Measurements from ENCODE around the gene MAP4K3.
"Not testable (repeated sequence)": the region's sequence is repeated elsewhere in the genome, so short reads cannot be mapped to it uniquely, and the experiment has no call there.

The MAP4K3 gene

GRCh38 chr2:39401319-39401718, 35.8 kb downstream of the MAP4K3 start:
- no peak overlapping the region for H3K4me3 ChIP-seq (ENCODE audit: low read length)
- peaks cover 28% of the 10 kb centered on the region for H3K4me1 ChIP-seq (ENCODE audit: insufficient read depth, low read length)
- no peak overlapping the region for H3K27ac ChIP-seq (ENCODE audit: low read length)
- H3K27me3 ChIP-seq (ENCODE audit: insufficient read depth, low read length): no peaks in the 10 kb centered on the region
- H3K36me3 ChIP-seq (ENCODE audit: insufficient read depth, low read depth, low read length): no peaks in the 10 kb centered on the region
- H3K9me3 ChIP-seq (ENCODE audit: insufficient read depth, low read depth, low read length): no peaks in the 10 kb centered on the region
- no peak overlapping the region for H3K9ac ChIP-seq (ENCODE audit: low read depth, low read length)

- Histone ChIP-seq H3K36me3 (ENCODE audit: insufficient read depth, low read depth, low read length) (no peaks in the 10 kb centered on the region), H3K4me1 (ENCODE audit: insufficient read depth, low read length) (peaks cover 26% of the 10 kb centered on the region), H3K27me3 (ENCODE audit: insufficient read depth, low read length) (no peaks in the 10 kb centered on the region), H3K4me3 (ENCODE audit: low read length) (no peak overlapping the region), H3K9me3 (ENCODE audit: insufficient read depth, low read depth, low read length) (no peaks in the 10 kb centered on the region), H3K27ac (ENCODE audit: low read length) (no peak overlapping the region), H3K9ac (ENCODE audit: low read depth, low read length) (no peak overlapping the region)
Observed at GRCh38 chr2:39399570-39399969, 37.5 kb downstream of the MAP4K3 start.

- H3K36me3 ChIP-seq (ENCODE audit: insufficient read depth, low read depth, low read length): no peaks in the 10 kb centered on the region
- no peak overlapping the region for H3K27ac ChIP-seq (ENCODE audit: low read length)
- peaks cover 17% of the 10 kb centered on the region for H3K4me1 ChIP-seq (ENCODE audit: insufficient read depth, low read length)
- no peak overlapping the region; the same call in 1 of the 2 replicates for H3K9ac ChIP-seq (ENCODE audit: low read depth, low read length)
- H3K9me3 ChIP-seq (ENCODE audit: insufficient read depth, low read depth, low read length): no peaks in the 10 kb centered on the region
- H3K4me3 ChIP-seq (ENCODE audit: low read length): no peak overlapping the region
- no peaks in the 10 kb centered on the region for H3K27me3 ChIP-seq (ENCODE audit: insufficient read depth, low read length)
Observed at GRCh38 chr2:39395313-39395712, 41.8 kb downstream of the MAP4K3 start.

- Histone ChIP-seq H3K4me1 (ENCODE audit: insufficient read depth, low read length) (peaks cover 19% of the 10 kb centered on the region), H3K9me3 (ENCODE audit: insufficient read depth, low read depth, low read length) (no peaks in the 10 kb centered on the region), H3K27ac (ENCODE audit: low read length) (no peak overlapping the region), H3K9ac (ENCODE audit: low read depth, low read length) (no peak overlapping the region), H3K27me3 (ENCODE audit: insufficient read depth, low read length) (no peaks in the 10 kb centered on the region), H3K36me3 (ENCODE audit: insufficient read depth, low read depth, low read length) (no peaks in the 10 kb centered on the region), H3K4me3 (ENCODE audit: low read length) (no peak overlapping the region)
Observed at GRCh38 chr2:39394516-39394961, 42.5 kb downstream of the MAP4K3 start.

GRCh38 chr2:39392672-39393071, 44.4 kb downstream of the MAP4K3 start:
- H3K4me3 ChIP-seq (ENCODE audit: low read length): no peak overlapping the region
- H3K4me1 ChIP-seq (ENCODE audit: insufficient read depth, low read length): peaks cover 17% of the 10 kb centered on the region
- no peaks in the 10 kb centered on the region for H3K27me3 ChIP-seq (ENCODE audit: insufficient read depth, low read length)
- no peaks in the 10 kb centered on the region for H3K36me3 ChIP-seq (ENCODE audit: insufficient read depth, low read depth, low read length)
- no peaks in the 10 kb centered on the region for H3K9me3 ChIP-seq (ENCODE audit: insufficient read depth, low read depth, low read length)
- H3K27ac ChIP-seq (ENCODE audit: low read length): no peak overlapping the region
- no peak overlapping the region for H3K9ac ChIP-seq (ENCODE audit: low read depth, low read length)

GRCh38 chr2:39390216-39390615, 46.9 kb downstream of the MAP4K3 start:
- Histone ChIP-seq H3K9me3 (ENCODE audit: insufficient read depth, low read depth, low read length) (no peaks in the 10 kb centered on the region), H3K27me3 (ENCODE audit: insufficient read depth, low read length) (no peaks in the 10 kb centered on the region), H3K36me3 (ENCODE audit: insufficient read depth, low read depth, low read length) (no peaks in the 10 kb centered on the region), H3K9ac (ENCODE audit: low read depth, low read length) (no peak overlapping the region), H3K27ac (ENCODE audit: low read length) (no peak overlapping the region), H3K4me1 (ENCODE audit: insufficient read depth, low read length) (peaks cover 15% of the 10 kb centered on the region), H3K4me3 (ENCODE audit: low read length) (no peak overlapping the region)

- Histone ChIP-seq H3K9ac (ENCODE audit: low read depth, low read length) (no peak overlapping the region), H3K27ac (ENCODE audit: low read length) (no peak overlapping the region), H3K4me1 (ENCODE audit: insufficient read depth, low read length) (peaks cover 14% of the 10 kb centered on the region; the same call in 1 of the 2 replicates), H3K9me3 (ENCODE audit: insufficient read depth, low read depth, low read length) (no peaks in the 10 kb centered on the region), H3K27me3 (ENCODE audit: insufficient read depth, low read length) (no peaks in the 10 kb centered on the region), H3K4me3 (ENCODE audit: low read length) (no peak overlapping the region), H3K36me3 (ENCODE audit: insufficient read depth, low read depth, low read length) (no peaks in the 10 kb centered on the region)
Observed at GRCh38 chr2:39386064-39386463, 51.0 kb downstream of the MAP4K3 start.

- no peaks in the 10 kb centered on the region for H3K27me3 ChIP-seq (ENCODE audit: insufficient read depth, low read length)
- H3K27ac ChIP-seq (ENCODE audit: low read length): no peak overlapping the region
- H3K9ac ChIP-seq (ENCODE audit: low read depth, low read length): no peak overlapping the region
- H3K4me1 ChIP-seq (ENCODE audit: insufficient read depth, low read length): peaks cover 21% of the 10 kb centered on the region
- H3K4me3 ChIP-seq (ENCODE audit: low read length): no peak overlapping the region
- no peaks in the 10 kb centered on the region for H3K9me3 ChIP-seq (ENCODE audit: insufficient read depth, low read depth, low read length)
- H3K36me3 ChIP-seq (ENCODE audit: insufficient read depth, low read depth, low read length): no peaks in the 10 kb centered on the region
Observed at GRCh38 chr2:39385172-39385571, 51.9 kb downstream of the MAP4K3 start.

GRCh38 chr2:39384071-39384470, 53.0 kb downstream of the MAP4K3 start:
- peaks cover 16% of the 10 kb centered on the region for H3K4me1 ChIP-seq (ENCODE audit: insufficient read depth, low read length)
- H3K9ac ChIP-seq (ENCODE audit: low read depth, low read length); H3K27ac ChIP-seq (ENCODE audit: low read length); H3K36me3 ChIP-seq (ENCODE audit: insufficient read depth, low read depth, low read length); H3K9me3 ChIP-seq (ENCODE audit: insufficient read depth, low read depth, low read length); H3K27me3 ChIP-seq (ENCODE audit: insufficient read depth, low read length); H3K4me3 ChIP-seq (ENCODE audit: low read length): not testable (repeated sequence)

- no peak overlapping the region for H3K4me3 ChIP-seq (ENCODE audit: low read length)
- H3K27ac ChIP-seq (ENCODE audit: low read length): no peak overlapping the region
- H3K9me3 ChIP-seq (ENCODE audit: insufficient read depth, low read depth, low read length): no peaks in the 10 kb centered on the region
- H3K4me1 ChIP-seq (ENCODE audit: insufficient read depth, low read length): peaks cover 16% of the 10 kb centered on the region
- H3K36me3 ChIP-seq (ENCODE audit: insufficient read depth, low read depth, low read length): no peaks in the 10 kb centered on the region
- no peaks in the 10 kb centered on the region for H3K27me3 ChIP-seq (ENCODE audit: insufficient read depth, low read length)
- H3K9ac ChIP-seq (ENCODE audit: low read depth, low read length): no peak overlapping the region
Observed at GRCh38 chr2:39383146-39383545, 53.9 kb downstream of the MAP4K3 start.

GRCh38 chr2:39381653-39382052, 55.4 kb downstream of the MAP4K3 start:
- Histone ChIP-seq H3K27me3 (ENCODE audit: insufficient read depth, low read length) (no peaks in the 10 kb centered on the region), H3K9ac (ENCODE audit: low read depth, low read length) (no peak overlapping the region), H3K4me1 (ENCODE audit: insufficient read depth, low read length) (peaks cover 20% of the 10 kb centered on the region), H3K9me3 (ENCODE audit: insufficient read depth, low read depth, low read length) (no peaks in the 10 kb centered on the region), H3K4me3 (ENCODE audit: low read length) (no peak overlapping the region), H3K27ac (ENCODE audit: low read length) (no peak overlapping the region), H3K36me3 (ENCODE audit: insufficient read depth, low read depth, low read length) (no peaks in the 10 kb centered on the region)

GRCh38 chr2:39380525-39381150, 56.4 kb downstream of the MAP4K3 start:
- Histone ChIP-seq H3K9me3 (ENCODE audit: insufficient read depth, low read depth, low read length) (no peaks in the 10 kb centered on the region), H3K9ac (ENCODE audit: low read depth, low read length) (no peak overlapping the region), H3K4me3 (ENCODE audit: low read length) (no peak overlapping the region), H3K36me3 (ENCODE audit: insufficient read depth, low read depth, low read length) (peaks cover 5% of the 10 kb centered on the region), H3K27ac (ENCODE audit: low read length) (no peak overlapping the region), H3K4me1 (ENCODE audit: insufficient read depth, low read length) (peaks cover 20% of the 10 kb centered on the region), H3K27me3 (ENCODE audit: insufficient read depth, low read length) (no peaks in the 10 kb centered on the region)

All from iPS-20b (cell line).